K562 (cell line): Measurements from ENCODE around the gene ID2. TPM values are rescaled to one million over a fixed set of nuclear protein-coding genes. Genes with fewer than 3 reads are reported as not detected.

Source experiments
- EWSR1 ChIP-seq: fragments of 450-650 bp; IDR thresholded peaks from 2 replicates; pipeline ENCODE4 v1.6.1; 2018; ENCODE audit warnings: borderline replicate concordance, mild to moderate bottlenecking, low read depth, moderate library complexity; ENCODE audit not compliant: partially characterized antibody
- HOMEZ ChIP-seq: fragments of 250-450 bp; sonication (Bioruptor Pico); IDR thresholded peaks from 2 replicates; pipeline ENCODE4 v1.4.0; 2020; ENCODE audit warnings: mild to moderate bottlenecking, moderate library complexity
- KDM5B ChIP-seq: fragments of 200-600 bp; sonication (generic); IDR thresholded peaks from 2 replicates; pipeline ENCODE4 v1.6.1; 2012; ENCODE audit warnings: low read depth, mild to moderate bottlenecking, moderate library complexity, low read length, control low read depth, inconsistent platforms; ENCODE audit not compliant: insufficient replicate concordance
- KLF6 ChIP-seq: fragments of 250-450 bp; sonication (Bioruptor Pico); IDR thresholded peaks from 2 replicates; pipeline ENCODE4 v1.4.0; 2020; ENCODE audit warnings: mild to moderate bottlenecking, moderate library complexity, borderline replicate concordance
- MEF2D ChIP-seq: conservative IDR thresholded peaks from 2 replicates; pipeline ENCODE4 v1.6.1; 2016; ENCODE audit warnings: low read depth, missing genetic modification characterization, missing compliant biosample characterization
- MXD1 ChIP-seq: fragments of 250-450 bp; sonication (Bioruptor Pico); IDR thresholded peaks from 2 replicates; pipeline ENCODE4 v1.8.0; 2021; ENCODE audit warnings: borderline replicate concordance, mild to moderate bottlenecking, moderate library complexity; ENCODE audit not compliant: poor library complexity, severe bottlenecking
- NFRKB ChIP-seq: fragments of 450-650 bp; IDR thresholded peaks from 2 replicates; pipeline ENCODE4 v1.6.1; 2016; ENCODE audit warnings: low read depth
- PML ChIP-seq: IDR thresholded peaks from 2 replicates; pipeline ENCODE4 v1.6.1; 2012; ENCODE audit warnings: low read length, inconsistent platforms
- RCOR1 ChIP-seq, 2 experiments: IDR thresholded peaks; 2 replicates each; pipeline ENCODE4 v1.6.1; 2012; ENCODE audit warnings: low read depth in 2 of 2, low read length in 2 of 2, borderline replicate concordance in 1 of 2, improper control_type of control experiment in 1 of 2
- SAFB2 ChIP-seq: fragments of 200-400 bp; formaldehyde crosslinking; IDR thresholded peaks from 2 replicates; pipeline ENCODE4 v1.6.1; 2018; ENCODE audit warnings: borderline replicate concordance, low read length, low read depth, moderate library complexity; ENCODE audit not compliant: severe bottlenecking
- TFAP4 ChIP-seq: sonication (generic); formaldehyde crosslinking; IDR thresholded peaks from 2 replicates; pipeline ENCODE4 v1.8.0; 2022; ENCODE audit warnings: missing genetic modification reagents, mild to moderate bottlenecking, moderate library complexity, borderline replicate concordance
- ZNF764 ChIP-seq: fragments of 250-450 bp; sonication (Bioruptor Pico); IDR thresholded peaks from 2 replicates; pipeline ENCODE4 v1.4.0; 2020; ENCODE audit warnings: low read depth, mild to moderate bottlenecking, moderate library complexity
- polyA plus RNA-seq, 8 experiments: library from polyadenylated mRNA; depleted of rRNA in 4 of 8; stranded (reverse) in 5 of 8; unstranded in 3 of 8; fragments of >200 nt; fragmentation: Nextera tagmentation in 2 of 8; fragmentation: Illumina TruSeq in 1 of 8; extraction: Ambion mirVana in 2 of 8; extraction: Trizol in 1 of 8; gene quantifications; 2 replicates each; pipeline versions ENCODE4 v1.2.1 to v1.2.3, GENCODE V29; 2011 to 2014; ENCODE audit warnings: inconsistent platforms in 1 of 8, missing spikeins in 1 of 8
- total RNA-seq, 7 experiments: library from RNA; depleted of rRNA in 6 of 7; stranded (reverse); fragments of >200 nt in 6 of 7; fragmentation: Illumina TruSeq in 2 of 7; extraction: Trizol in 2 of 7; gene quantifications; 2 replicates each; pipeline versions ENCODE4 v1.2.1 to v1.2.3, GENCODE V29; 2011 to 2021; ENCODE audit warnings: low replicate concordance in 1 of 7

The ID2 gene
- total and polyA plus RNA-seq, 9 of the 15 experiments (the other 6 are each of a cell fraction or from before 2014, with no cell fraction given): 8.0 to 35.7 (median 16.6) TPM

- TF ChIP-seq MXD1 (CRISPR knock-in tag) (no peak), RCOR1 (IDR thresholded peaks at IDR 0.05; ENCODE audit: borderline replicate concordance in 1 of 2, low read depth in 2 of 2, low read length in 2 of 2) (peak in 1 of 2 experiments; percentile 70; a peak in 1 of 4 replicates), ZNF764 (CRISPR knock-in tag) (0 out of 2 replicates have a peak, but pooled peaks have one; percentile 6), KDM5B (peak; percentile 24), KLF6 (CRISPR knock-in tag) (no peak), PML (peak; percentile 41; the same call in 1 of the 2 replicates), HOMEZ (CRISPR knock-in tag) (no peak), MEF2D (tag) (peak; percentile 59; the same call in 1 of the 2 replicates), SAFB2 (no peak), NFRKB (peak; percentile 84; the same call in 1 of the 2 replicates), TFAP4 (CRISPR knock-in tag) (peak; percentile 69), EWSR1 (no peak)
Measured at GRCh38 chr2:8677646-8678592, 3.9 kb upstream of the ID2 start (continued).
